ENCODE results near the gene MMGT1.
"Not testable (repeated sequence)": the region's sequence is repeated elsewhere in the genome, so short reads cannot be mapped to it uniquely, and the experiment has no call there.

The MMGT1 gene

GRCh38 chrX:135927897-135928296 lies 45.9 kb downstream of the MMGT1 start:
- DNase-seq (ENCODE audit: low read depth in 2 of 3, low spot score in 1 of 3), result no peak

- DNase-seq (ENCODE audit: low read depth in 2 of 3, low spot score in 1 of 3), result no peak
Measured at GRCh38 chrX:135923353-135923752, 50.4 kb downstream of the MMGT1 start.

GRCh38 chrX:135920516-135920915 lies 53.3 kb downstream of the MMGT1 start:
- DNase-seq (ENCODE audit: low read depth in 2 of 3, low spot score in 1 of 3), result not testable (repeated sequence)

GRCh38 chrX:135914404-135914803 lies 59.4 kb downstream of the MMGT1 start:
- DNase-seq (ENCODE audit: low read depth in 2 of 3, low spot score in 1 of 3), result no peak
